ENCODE measurements around the gene EDNRA. TPM values are rescaled to one million over a fixed set of nuclear protein-coding genes. Genes with fewer than 3 reads are reported as not detected.

Gene EDNRA
- total RNA-seq, 1 experiment from 2014 or later, result 0.71 TPM

- Mint-ChIP-seq H3K36me3 (ENCODE audit: insufficient read depth, unreplicated experiment) (no peaks in the 10 kb centered on the region), H3K27me3 (ENCODE audit: unreplicated experiment) (no peaks in the 10 kb centered on the region), H3K4me3 (ENCODE audit: low read depth, unreplicated experiment) (no peak overlapping the region), H3K9me3 (ENCODE audit: low read depth, unreplicated experiment) (no peaks in the 10 kb centered on the region), H3K27ac (ENCODE audit: unreplicated experiment) (no peak overlapping the region), H3K4me1 (ENCODE audit: low read depth, unreplicated experiment) (no peaks in the 10 kb centered on the region)
- intact Hi-C loops (cut with micrococcal nuclease; ENCODE audit: unreplicated experiment), result no loop called here
- CTCF ChIA-PET, result no interaction called here
- no peak for TF ChIP-seq CTCF (IDR thresholded peaks at IDR 0.05; ENCODE audit: unreplicated experiment)
- no peak for DNase-seq
- BruUV-seq (replicated peaks), result no TSS peak
These were observed 52.4 kb downstream of the EDNRA start for GRCh38 chr4:147533331-147533730.

GRCh38 chr4:147535124-147535523 is 54.2 kb downstream of the EDNRA start:
- no peaks in the 10 kb centered on the region for H3K27me3 Mint-ChIP-seq (ENCODE audit: unreplicated experiment)
- H3K36me3 Mint-ChIP-seq (ENCODE audit: insufficient read depth, unreplicated experiment), result no peaks in the 10 kb centered on the region
- H3K4me1 Mint-ChIP-seq (ENCODE audit: low read depth, unreplicated experiment), result no peaks in the 10 kb centered on the region
- H3K4me3 Mint-ChIP-seq (ENCODE audit: low read depth, unreplicated experiment), result no peak overlapping the region
- H3K9me3 Mint-ChIP-seq (ENCODE audit: low read depth, unreplicated experiment), result no peaks in the 10 kb centered on the region
- CTCF ChIA-PET, result no interaction called here
- BruUV-seq (replicated peaks), result no TSS peak
- no peak for DNase-seq
- H3K27ac Mint-ChIP-seq (ENCODE audit: unreplicated experiment), result no peak overlapping the region
- intact Hi-C loops (cut with micrococcal nuclease; ENCODE audit: unreplicated experiment), result no loop called here
- TF ChIP-seq CTCF (IDR thresholded peaks at IDR 0.05; ENCODE audit: unreplicated experiment), result no peak

- H3K36me3 Mint-ChIP-seq (ENCODE audit: insufficient read depth, unreplicated experiment), result no peaks in the 10 kb centered on the region
- CTCF ChIA-PET, result no interaction called here
- no peak overlapping the region for H3K4me3 Mint-ChIP-seq (ENCODE audit: low read depth, unreplicated experiment)
- no peak for DNase-seq
- H3K27me3 Mint-ChIP-seq (ENCODE audit: unreplicated experiment), result no peaks in the 10 kb centered on the region
- no peak overlapping the region for H3K27ac Mint-ChIP-seq (ENCODE audit: unreplicated experiment)
- no peaks in the 10 kb centered on the region for H3K4me1 Mint-ChIP-seq (ENCODE audit: low read depth, unreplicated experiment)
- intact Hi-C loops (cut with micrococcal nuclease; ENCODE audit: unreplicated experiment), result no loop called here
- BruUV-seq (replicated peaks), result no TSS peak
- no peak for TF ChIP-seq CTCF (IDR thresholded peaks at IDR 0.05; ENCODE audit: unreplicated experiment)
- H3K9me3 Mint-ChIP-seq (ENCODE audit: low read depth, unreplicated experiment), result no peaks in the 10 kb centered on the region
These were observed 57.8 kb downstream of the EDNRA start for GRCh38 chr4:147538711-147539110.

- no peak overlapping the region for H3K27ac Mint-ChIP-seq (ENCODE audit: unreplicated experiment)
- no peaks in the 10 kb centered on the region for H3K36me3 Mint-ChIP-seq (ENCODE audit: insufficient read depth, unreplicated experiment)
- no peak overlapping the region for H3K4me3 Mint-ChIP-seq (ENCODE audit: low read depth, unreplicated experiment)
- no TSS peak for BruUV-seq (replicated peaks)
- no peaks in the 10 kb centered on the region for H3K9me3 Mint-ChIP-seq (ENCODE audit: low read depth, unreplicated experiment)
- TF ChIP-seq CTCF (IDR thresholded peaks at IDR 0.05; ENCODE audit: unreplicated experiment), result no peak
- no peaks in the 10 kb centered on the region for H3K27me3 Mint-ChIP-seq (ENCODE audit: unreplicated experiment)
- CTCF ChIA-PET, result no interaction called here
- intact Hi-C loops (cut with micrococcal nuclease; ENCODE audit: unreplicated experiment), result no loop called here
- H3K4me1 Mint-ChIP-seq (ENCODE audit: low read depth, unreplicated experiment), result no peaks in the 10 kb centered on the region
- no peak for DNase-seq
These were observed 59.1 kb downstream of the EDNRA start for GRCh38 chr4:147539959-147540358.
